IPS DF 4.7 (cell line): ENCODE measurements around the gene BABAM2.
"Not testable (repeated sequence)": the region's sequence is repeated elsewhere in the genome, so short reads cannot be mapped to it uniquely, and the experiment has no call there.

Experiments
- DNase-seq: peaks from one replicate; pipeline ENCODE4 v3.0.0-alpha.2; 2013; ENCODE audit warnings: low spot score; ENCODE audit errors: extremely low read depth

BABAM2 gene

GRCh38 chr2:27878825-27879224, 11.7 kb upstream of the BABAM2 start:
- DNase-seq: no peak

GRCh38 chr2:27881815-27882583, 8.5 kb upstream of the BABAM2 start:
- not testable (repeated sequence) for DNase-seq

GRCh38 chr2:27882584-27882922, 8.0 kb upstream of the BABAM2 start:
- not testable (repeated sequence) for DNase-seq

GRCh38 chr2:27884601-27885000, 5.9 kb upstream of the BABAM2 start:
- DNase-seq: no peak

- no peak for DNase-seq
Observed at GRCh38 chr2:27885234-27885633, 5.3 kb upstream of the BABAM2 start.

- DNase-seq: no peak
Observed at GRCh38 chr2:27885661-27886060, 4.9 kb upstream of the BABAM2 start.

- DNase-seq: no peak
Observed at GRCh38 chr2:27886322-27886721, 4.2 kb upstream of the BABAM2 start.

GRCh38 chr2:27887111-27887510, 3.4 kb upstream of the BABAM2 start:
- no peak for DNase-seq

- DNase-seq: no peak
Observed at GRCh38 chr2:27887830-27888229, 2.7 kb upstream of the BABAM2 start.

GRCh38 chr2:27888790-27889189, 1.7 kb upstream of the BABAM2 start:
- DNase-seq: no peak

- DNase-seq: peak; percentile 0
Observed at GRCh38 chr2:27889774-27890145, 769 bp upstream of the BABAM2 start.

GRCh38 chr2:27890924-27891672, 569 bp downstream of the BABAM2 start:
- no peak for DNase-seq

GRCh38 chr2:27891673-27892105, 1.2 kb downstream of the BABAM2 start:
- no peak for DNase-seq

GRCh38 chr2:27893006-27893405, 2.5 kb downstream of the BABAM2 start:
- DNase-seq: no peak

GRCh38 chr2:27897717-27898116, 7.2 kb downstream of the BABAM2 start:
- no peak for DNase-seq

- no peak for DNase-seq
Observed at GRCh38 chr2:27901234-27901633, 10.7 kb downstream of the BABAM2 start.

- DNase-seq: no peak
Observed at GRCh38 chr2:27902098-27902497, 11.6 kb downstream of the BABAM2 start.

- DNase-seq: no peak
Observed at GRCh38 chr2:27903018-27903417, 12.5 kb downstream of the BABAM2 start.

GRCh38 chr2:27903649-27904404, 13.3 kb downstream of the BABAM2 start:
- DNase-seq: no peak

GRCh38 chr2:27904405-27904665, 13.8 kb downstream of the BABAM2 start:
- DNase-seq: no peak

GRCh38 chr2:27906074-27906473, 15.5 kb downstream of the BABAM2 start:
- DNase-seq: no peak

GRCh38 chr2:27907547-27907946, 17.0 kb downstream of the BABAM2 start:
- DNase-seq: no peak
